Middle frontal gyrus (tissue), 1 donor: ENCODE data around the gene COG7.
"Not testable (repeated sequence)": the region's sequence is repeated elsewhere in the genome, so short reads cannot be mapped to it uniquely, and the experiment has no call there.

Source experiments
- DNase-seq: peaks from one replicate; pipeline ENCODE4 v3.0.0-alpha.2; 2015; ENCODE audit warnings: low spot score; ENCODE audit errors: extremely low spot score

Gene COG7

DNA sequence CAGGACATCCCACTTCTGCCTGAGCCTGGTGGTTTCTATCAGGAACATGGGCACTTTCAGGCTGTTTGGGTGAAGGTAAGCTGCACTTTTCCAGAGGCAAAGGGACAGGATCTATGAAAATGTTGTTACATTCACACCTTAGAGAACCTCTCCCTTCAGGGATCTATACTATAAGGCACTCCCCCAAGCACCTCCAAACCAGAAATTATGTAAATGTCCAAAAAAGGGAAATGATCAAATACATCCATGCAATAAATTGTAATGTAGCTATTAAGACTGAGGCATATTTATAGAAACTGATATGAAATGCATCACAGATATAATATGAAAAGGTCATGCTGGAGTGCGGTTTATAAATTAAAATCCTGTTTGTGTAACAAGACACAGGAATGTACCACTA is 23.3 kb upstream of the COG7 start:
- no peak for DNase-seq

DNA sequence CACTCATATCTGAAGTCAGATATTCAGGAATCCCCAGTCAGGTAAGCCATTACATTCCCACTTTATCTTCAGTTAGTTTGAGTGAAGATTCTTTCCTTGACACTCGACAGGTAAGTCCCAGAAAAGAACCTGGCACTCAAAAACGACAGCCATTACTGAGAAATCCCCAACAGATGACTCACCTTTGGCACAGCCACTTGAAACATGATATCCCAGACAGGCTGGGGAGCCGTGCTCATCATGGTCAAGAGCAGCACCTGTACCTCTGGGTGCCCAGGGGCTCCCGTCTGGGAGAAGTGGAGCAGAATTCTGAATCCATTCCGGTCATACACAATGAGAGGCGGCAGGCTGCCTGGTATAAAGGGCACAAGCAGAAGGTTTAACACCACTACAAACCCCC is 16.8 kb upstream of the COG7 start:
- no peak for DNase-seq

DNA sequence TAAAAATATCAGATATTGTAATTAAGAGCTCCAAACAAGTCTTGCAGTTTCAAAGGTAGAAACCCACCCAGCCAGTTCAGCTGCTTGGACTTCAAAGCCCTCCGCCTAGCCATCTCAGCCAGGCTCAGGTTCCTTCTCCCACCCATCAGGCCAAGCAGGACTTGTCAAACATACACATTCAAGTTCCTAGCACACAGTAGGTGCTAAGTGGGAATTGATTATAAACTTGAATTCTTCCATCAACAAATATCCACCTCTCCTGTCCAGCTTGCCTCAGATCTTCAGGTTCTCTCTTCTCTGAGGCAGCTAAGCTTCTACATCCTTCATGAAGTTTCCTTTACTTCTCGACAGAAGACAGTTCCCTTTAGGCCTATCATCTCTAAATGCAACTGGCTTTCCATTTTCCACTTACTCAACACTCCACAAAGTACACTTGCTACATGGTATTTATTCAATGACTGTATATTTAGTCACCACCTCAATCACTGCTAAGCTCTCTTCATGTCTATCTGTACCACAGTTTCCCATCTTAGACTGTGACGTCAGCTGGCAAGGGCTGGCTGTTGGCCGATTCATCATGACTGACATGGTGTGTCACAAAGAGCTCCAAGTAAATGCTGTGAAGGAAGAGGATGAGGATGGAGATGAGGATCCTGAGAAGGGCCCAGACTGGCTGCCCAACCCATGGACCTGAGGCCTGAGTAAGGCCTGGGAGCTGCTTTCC is 13.3 kb upstream of the COG7 start:
- no peak for DNase-seq

- DNase-seq, result no peak
Observed at GRCh38 chr16:23465179-23465578, 12.2 kb upstream of the COG7 start.

GRCh38 chr16:23464196-23464595 is 11.2 kb upstream of the COG7 start:
- no peak for DNase-seq

DNA sequence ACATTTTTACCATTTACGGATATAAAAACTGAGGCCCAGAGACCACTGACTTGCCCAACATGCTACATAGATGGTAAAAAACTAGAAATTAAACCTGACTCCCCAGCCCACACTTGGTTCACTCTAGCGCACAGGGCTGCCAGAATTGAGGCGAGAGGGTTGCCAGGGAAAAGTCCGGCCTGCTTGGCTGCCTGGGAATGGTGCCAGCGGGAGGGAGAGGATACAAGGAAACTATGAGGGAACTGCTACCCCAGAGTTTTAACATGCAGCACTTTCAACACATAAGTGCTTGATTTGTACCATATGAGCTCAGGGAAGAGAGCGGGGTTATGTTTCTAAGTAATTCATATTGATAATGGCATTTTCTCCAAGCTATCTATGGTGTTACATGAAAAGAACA is 10.0 kb upstream of the COG7 start:
- DNase-seq, result peak; percentile 32

GRCh38 chr16:23453338-23454052 is 506 bp upstream of the COG7 start:
- no peak for DNase-seq

DNA sequence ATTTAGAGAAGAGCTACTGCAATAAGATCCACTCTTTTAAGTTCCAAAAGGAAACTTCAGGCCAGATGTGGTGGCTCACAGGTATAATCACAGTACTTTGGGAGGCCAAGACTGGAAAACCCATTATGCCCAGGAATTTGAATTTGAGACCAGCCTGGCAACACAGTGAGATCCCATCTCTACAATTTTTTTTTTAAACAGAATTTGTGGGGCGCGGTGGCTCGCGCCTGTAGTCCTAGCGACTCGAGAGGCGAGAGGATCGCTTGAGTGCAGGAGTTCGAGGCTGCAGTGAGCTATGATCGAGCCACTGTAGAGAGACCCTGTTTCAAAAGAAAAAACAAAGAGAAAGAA is 793 bp downstream of the COG7 start:
- no peak for DNase-seq

DNA sequence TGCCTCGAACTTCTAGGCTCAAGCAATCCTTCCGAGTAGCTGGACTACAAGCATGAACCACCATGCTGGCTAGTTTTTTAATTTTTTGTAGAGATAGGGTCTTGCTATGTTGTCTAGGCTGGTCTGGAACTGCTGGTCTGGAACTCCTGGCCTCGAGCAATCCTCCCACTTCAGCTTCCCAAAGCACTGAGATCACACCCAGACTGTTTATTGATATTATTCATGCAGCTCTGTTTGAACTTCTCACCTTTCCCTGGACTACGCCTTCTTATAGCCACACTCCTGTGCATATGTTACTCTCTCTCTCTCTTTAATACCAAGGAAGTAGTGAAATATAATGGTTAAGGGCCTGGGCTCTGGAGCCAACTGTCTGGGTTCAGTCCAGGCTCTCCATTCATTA is 4.6 kb downstream of the COG7 start:
- no peak for DNase-seq

DNA sequence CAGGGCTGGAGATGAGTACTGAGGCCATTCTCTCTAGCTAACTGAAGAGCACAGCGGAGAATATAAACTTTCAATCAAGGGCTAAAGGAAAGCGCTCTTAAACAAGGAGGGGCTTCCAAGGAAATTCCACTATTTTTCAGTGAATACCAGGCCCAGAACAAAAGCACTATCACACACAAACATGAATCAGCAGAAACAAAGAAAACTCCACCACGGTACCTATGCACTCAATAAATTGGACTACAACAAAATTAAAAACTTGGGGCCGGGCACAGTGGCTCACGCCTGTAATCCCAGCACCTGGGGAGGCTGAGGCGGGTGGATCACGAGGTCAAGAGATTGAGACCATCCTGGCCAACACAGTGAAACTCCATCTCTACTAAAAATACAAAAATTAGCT is 15.4 kb downstream of the COG7 start:
- DNase-seq, result not testable (repeated sequence)

DNA sequence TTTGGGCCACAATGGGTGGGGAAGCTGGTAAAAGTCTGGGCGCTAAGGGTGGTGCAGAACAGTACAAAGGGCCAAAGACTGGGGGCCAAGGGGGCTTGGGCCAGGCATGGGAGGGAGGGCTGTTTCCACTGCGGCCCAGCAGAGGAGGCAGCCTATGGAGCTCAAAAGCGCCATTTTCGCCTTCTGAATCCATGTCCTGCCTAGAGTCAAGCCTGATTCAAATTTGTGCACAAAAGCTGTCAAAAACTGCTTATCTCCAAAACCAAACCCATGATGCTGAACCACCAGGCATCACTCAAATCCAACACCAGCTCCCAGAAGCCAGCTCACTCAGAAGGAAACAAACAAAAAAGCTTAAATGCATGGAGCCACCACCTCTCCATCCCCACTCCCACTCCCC is 16.0 kb downstream of the COG7 start:
- DNase-seq, result no peak

- no peak for DNase-seq
Observed at GRCh38 chr16:23435500-23435899, 17.5 kb downstream of the COG7 start.

DNA sequence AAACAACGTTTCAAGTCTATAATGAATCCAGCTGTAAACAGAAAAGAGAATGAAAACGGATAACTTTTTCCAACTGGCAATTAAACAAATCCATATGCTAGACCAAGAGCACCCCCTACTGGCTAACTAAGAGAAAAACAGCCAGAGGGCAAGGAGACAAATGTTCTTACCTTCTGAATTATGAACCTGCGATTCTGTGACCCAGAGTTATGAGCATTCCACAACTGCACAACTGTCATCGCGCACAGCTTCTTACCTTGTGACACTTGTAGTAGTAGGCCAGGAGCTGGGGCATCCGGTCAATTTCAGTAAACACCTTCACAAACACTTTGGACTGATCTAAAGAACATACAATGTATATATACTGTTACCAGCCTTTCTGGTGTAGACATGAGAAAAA is 18.6 kb downstream of the COG7 start:
- DNase-seq, result peak; percentile 17

- no peak for DNase-seq
Observed at GRCh38 chr16:23433261-23433920, 19.6 kb downstream of the COG7 start.

DNA sequence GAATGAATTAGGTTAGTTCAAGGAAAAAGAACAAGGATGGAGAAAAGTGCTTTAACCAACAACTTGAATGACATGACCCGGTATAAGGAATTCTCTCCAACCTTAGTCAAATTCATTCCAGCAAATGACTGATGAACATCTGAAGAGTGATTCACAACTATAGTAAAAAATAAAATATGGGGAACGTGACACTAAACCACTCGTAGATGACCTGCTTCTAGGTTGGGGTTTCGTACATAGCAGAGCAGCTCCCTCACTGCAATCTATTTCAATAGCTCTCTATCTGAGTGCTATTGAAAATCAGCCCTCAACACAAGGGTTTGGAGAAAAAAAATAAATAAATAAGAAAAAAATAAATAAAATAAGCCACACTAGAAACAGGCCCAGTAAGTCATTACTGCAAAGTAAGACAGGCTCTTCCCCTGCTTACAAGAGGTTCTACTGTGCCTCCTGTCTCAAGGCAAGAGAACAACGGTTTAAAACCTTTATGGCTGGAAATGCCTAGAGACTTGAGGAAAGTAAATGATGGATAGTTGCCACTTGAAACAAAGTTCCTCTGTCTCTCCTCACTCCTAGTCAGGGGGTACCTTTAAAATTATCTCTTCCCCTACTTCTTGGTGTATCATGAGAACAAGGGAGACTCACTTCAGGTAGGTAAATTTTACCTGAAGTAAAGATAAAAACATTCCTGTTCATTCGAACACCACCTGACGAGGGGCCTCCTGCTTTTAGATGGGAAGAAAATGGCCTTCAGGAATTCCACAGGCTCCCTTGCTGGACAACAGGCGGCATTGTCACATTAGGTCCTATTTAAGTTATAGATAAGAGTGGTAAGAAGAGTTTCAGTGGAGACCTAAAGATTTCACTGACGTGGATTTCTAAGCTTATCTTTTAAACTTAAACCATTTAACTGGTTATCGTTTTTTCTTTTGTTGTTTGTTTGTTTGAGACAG is 20.5 kb downstream of the COG7 start:
- no peak for DNase-seq

DNA sequence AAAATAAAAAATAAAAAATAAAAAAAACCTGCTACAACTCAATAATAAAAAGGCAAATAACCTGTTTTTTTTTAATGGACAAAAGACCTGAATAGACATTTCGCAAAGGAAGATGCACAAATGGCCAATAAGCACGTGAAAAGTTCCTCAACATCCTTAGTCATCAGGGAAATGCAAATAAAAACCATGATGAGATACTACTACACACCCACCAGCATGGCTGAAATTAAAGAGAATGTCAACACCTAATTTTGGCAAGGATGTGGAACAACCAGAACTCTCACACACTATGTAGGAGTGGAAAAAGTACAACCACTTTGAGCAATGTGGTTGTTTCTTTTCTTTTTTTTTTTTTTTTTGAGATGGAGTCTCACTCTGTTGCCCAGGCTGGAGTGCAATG is 24.6 kb downstream of the COG7 start:
- DNase-seq, result no peak

DNA sequence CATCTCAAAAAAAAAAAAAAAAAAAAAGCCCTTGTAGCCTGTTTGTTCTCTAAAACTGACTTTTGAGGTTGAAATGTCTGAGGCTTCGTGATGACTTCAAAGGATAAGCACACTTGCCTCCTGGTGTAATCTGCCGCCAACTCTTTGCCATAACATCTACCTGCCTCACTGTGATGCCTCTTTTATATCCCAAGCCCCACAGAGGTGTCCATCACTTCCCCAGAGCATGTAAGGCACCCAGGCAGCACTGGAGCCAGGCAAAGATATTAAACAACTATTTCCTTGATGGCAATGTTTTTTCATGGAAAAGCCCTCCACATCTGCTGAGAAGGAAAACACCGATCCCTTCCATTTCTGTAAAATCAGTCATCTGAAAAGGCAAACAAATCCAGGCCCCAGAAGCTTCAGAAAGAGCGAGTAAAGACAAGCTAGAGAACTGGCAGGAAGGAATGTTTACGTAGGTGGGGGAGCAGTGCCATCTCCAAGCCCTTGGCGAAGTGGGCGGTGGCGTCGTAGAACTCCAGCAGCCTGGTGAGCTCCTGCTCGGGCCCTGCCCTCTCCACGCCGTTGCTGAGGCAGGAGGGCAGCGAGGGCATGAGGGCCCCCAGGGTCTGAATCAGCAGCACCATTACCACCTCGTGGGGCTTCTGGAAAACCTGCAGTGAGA is 28.6 kb downstream of the COG7 start:
- no peak for DNase-seq

GRCh38 chr16:23423496-23424049 is 29.4 kb downstream of the COG7 start:
- no peak for DNase-seq

DNA sequence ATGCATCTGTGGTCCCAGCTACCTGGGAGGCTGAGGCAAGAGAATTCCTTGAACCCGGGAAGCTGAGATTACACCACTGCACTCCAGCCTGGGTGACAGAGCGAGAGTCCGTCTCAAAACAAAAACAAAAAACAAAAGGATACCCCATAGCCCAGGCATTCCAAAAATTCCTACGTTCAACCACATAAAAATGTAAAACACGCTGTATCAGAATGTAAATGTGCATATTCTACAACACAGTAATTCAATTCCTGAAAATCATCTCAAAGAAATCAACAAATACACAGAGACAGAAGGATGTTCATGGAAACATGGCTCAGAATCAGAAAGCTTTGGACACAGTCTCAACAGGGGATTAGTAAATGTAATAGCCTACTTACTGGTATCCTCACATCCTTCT is 33.0 kb downstream of the COG7 start:
- DNase-seq, result no peak

DNA sequence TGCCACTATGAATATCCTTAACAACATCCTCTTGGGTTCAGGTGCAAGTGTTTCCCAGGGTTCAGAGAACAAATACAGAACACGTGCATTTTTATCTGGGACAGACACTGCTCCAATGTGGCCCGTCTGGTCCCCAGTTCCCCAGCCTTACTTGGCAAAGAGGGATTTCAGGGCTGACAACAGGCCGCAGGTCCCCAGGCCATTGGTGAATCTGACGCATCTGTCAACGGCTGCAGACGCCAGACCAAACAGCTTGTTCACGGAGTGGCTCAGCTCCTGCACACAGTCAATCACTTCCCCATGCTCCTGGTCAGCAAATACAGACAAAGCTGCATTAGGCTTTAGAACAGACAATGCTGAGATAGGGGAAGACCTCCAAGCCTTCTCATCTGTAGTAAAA is 36.2 kb downstream of the COG7 start:
- DNase-seq, result no peak

DNA sequence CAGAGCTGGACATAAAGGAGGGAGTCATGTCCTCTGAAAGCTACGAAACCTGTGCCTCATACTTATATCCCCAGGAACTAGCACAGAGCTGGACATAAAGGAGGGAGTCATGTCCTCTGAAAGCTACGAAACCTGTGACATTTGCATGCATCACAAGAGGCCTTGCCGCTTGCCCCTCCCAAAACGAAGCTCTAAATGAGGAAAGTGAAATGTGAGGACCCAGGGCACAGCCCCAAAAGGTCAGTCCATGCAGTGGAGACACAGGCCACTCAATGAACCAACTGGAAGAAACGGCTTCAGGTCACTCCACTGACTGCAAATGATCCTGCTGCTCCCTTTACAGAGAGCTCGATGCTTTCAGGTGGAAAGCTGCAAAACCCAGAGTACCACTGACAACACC is 38.3 kb downstream of the COG7 start:
- no peak for DNase-seq
